ENCODE measurements around the gene CCM2. TPM values are rescaled to one million over a fixed set of nuclear protein-coding genes. Genes with fewer than 3 reads are reported as not detected.
A peak's percentile ranks its signal among the peaks of the same experiment; 100 is the strongest.

The CCM2 gene
- total and polyA plus RNA-seq, 8 donors, result 23.0 to 50.1 (median 29.9) TPM

- H3K27ac ChIP-seq, result no peak overlapping the region
- H3K9me3 ChIP-seq, result no peaks in the 10 kb centered on the region
- H3K36me3 ChIP-seq, result peaks cover 0 to 76% of the 10 kb centered on the region in 2 donors
- H3K4me1 ChIP-seq, result peaks cover 0 to 16% of the 10 kb centered on the region in 2 donors
- DNase-seq (peak in 1 of 4 donors; percentile 23), ATAC-seq (no peak)
- intact Hi-C loops (cut with DNase I), result no loop called here
- H3K27me3 ChIP-seq, result no peaks in the 10 kb centered on the region
- H3K4me3 ChIP-seq, result no peak overlapping the region
- TF ChIP-seq, protein P1, sequence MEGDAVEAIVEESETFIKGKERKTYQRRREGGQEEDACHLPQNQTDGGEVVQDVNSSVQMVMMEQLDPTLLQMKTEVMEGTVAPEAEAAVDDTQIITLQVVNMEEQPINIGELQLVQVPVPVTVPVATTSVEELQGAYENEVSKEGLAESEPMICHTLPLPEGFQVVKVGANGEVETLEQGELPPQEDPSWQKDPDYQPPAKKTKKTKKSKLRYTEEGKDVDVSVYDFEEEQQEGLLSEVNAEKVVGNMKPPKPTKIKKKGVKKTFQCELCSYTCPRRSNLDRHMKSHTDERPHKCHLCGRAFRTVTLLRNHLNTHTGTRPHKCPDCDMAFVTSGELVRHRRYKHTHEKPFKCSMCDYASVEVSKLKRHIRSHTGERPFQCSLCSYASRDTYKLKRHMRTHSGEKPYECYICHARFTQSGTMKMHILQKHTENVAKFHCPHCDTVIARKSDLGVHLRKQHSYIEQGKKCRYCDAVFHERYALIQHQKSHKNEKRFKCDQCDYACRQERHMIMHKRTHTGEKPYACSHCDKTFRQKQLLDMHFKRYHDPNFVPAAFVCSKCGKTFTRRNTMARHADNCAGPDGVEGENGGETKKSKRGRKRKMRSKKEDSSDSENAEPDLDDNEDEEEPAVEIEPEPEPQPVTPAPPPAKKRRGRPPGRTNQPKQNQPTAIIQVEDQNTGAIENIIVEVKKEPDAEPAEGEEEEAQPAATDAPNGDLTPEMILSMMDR (IDR thresholded peaks at IDR 0.05), result no peak
Observed at GRCh38 chr7:45065031-45065995, 65.3 kb downstream of the CCM2 start.

DNA sequence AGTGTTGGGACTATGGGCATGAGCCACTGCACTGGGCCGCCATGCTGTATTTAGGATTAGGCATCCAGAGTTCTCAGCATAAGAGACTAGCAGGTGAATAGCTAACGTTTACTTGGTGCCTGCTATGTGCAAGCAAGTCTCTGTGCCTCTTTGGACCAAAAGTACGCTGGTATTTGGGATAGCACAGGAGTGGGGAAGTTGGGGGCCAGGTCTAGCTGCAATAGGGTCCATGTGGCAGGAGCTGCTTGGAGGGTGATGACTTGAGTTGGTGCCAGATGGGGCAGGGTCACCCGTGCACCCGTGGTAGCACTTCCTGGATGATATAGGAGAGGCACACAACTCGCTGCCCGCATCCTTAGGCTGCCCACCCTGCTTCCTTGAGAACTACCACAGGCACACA, 66.4 kb downstream of the CCM2 start:
- Histone ChIP-seq H3K4me3 (no peak overlapping the region), H3K9me3 (no peaks in the 10 kb centered on the region), H3K27me3 (no peaks in the 10 kb centered on the region), H3K36me3 (peaks cover 0 to 87% of the 10 kb centered on the region in 2 donors), H3K4me1 (peaks cover 0 to 16% of the 10 kb centered on the region in 2 donors), H3K27ac (no peak overlapping the region)
- intact Hi-C loops (cut with DNase I), result no loop called here
- TF ChIP-seq, protein P1 (IDR thresholded peaks at IDR 0.05), result no peak
- ATAC-seq (no peak), DNase-seq (peak in 1 of 4 donors; percentile 10)

DNA sequence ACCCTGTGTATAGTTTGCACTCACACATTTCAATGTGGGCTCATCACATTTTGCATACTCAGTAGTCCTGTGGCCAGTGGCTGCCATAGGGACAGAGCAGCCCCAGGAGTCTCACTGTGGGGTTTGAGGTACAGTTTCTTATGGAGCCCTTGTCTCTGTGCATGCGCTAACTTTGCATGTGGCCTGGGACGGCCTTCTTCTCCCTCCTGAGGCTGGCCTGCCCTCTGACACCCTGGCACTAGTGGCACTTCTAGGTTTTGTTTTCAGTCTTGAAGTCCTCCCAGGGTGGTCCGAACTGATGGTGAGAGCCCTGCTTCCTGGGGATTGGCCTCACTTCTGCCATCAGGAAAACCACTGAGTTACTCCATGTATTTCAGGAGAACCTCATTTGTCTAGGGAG, 67.6 kb downstream of the CCM2 start:
- H3K27ac ChIP-seq, result no peak overlapping the region
- H3K4me3 ChIP-seq, result no peak overlapping the region
- peaks cover 0 to 24% of the 10 kb centered on the region in 2 donors for H3K4me1 ChIP-seq
- intact Hi-C loops (cut with DNase I), result no loop called here
- H3K27me3 ChIP-seq, result no peaks in the 10 kb centered on the region
- TF ChIP-seq, protein P1 (IDR thresholded peaks at IDR 0.05), result no peak
- DNase-seq (peak in 1 of 4 donors; percentile 12), ATAC-seq (no peak)
- H3K9me3 ChIP-seq, result no peaks in the 10 kb centered on the region
- peaks cover 0 to 94% of the 10 kb centered on the region in 2 donors for H3K36me3 ChIP-seq

DNA sequence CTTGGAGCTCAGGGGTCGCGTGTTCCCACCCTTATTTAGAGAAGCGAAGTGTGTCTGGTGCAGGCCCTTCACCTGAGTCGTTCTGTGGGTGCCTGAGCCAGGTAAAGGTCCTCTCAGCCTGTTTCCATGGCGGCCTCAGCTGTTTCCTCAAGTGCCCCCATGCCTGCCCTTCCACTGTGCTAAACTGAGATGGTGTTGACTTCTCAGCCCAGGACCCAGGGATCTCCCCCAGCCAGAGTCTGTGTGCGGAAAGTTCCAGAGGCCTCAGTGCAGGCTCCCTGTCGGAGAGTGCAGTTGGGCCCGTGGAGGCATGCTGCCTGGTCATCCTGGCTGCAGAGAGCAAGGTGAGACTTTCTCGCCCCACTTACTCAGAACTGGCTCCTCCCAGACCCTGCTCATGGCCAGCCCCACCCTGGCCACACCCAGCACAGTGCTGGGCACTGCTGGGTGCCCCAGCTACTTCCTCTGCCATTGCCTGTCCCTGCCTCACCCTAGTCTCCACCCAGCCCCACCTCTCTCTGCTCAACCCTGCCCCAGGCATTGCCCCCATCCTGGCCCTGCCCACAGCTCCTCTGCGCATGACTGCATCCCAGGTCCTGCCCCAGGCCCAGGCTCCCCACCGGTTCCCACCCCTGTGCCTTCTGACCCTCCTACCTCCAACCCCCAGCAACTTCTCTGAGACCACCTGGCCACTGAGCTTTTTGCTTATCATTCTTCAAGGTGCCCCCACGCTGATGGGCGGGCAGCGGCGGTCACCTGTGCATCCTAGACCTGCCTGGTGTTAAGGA, 68.4 kb downstream of the CCM2 start:
- Histone ChIP-seq H3K4me1 (peaks cover 0 to 16% of the 10 kb centered on the region in 2 donors), H3K27me3 (no peaks in the 10 kb centered on the region), H3K36me3 (peaks cover 0 to 98% of the 10 kb centered on the region in 2 donors), H3K27ac (no peak overlapping the region), H3K9me3 (no peaks in the 10 kb centered on the region), H3K4me3 (no peak overlapping the region)
- no peak for ATAC-seq
- intact Hi-C loops (cut with DNase I), result no loop called here
- DNase-seq, result peak in 1 of 4 donors; percentile 19
- TF ChIP-seq, protein P1 (IDR thresholded peaks at IDR 0.05), result no peak
